Activated naive CD4-positive, alpha-beta T cell treated with anti-CD3 and anti-CD28 coated beads for 36 hours (primary cell): ENCODE data around the gene EPG5. TPM values are rescaled to one million over a fixed set of nuclear protein-coding genes. Genes with fewer than 3 reads are reported as not detected.
"Not testable (repeated sequence)": the region's sequence is repeated elsewhere in the genome, so short reads cannot be mapped to it uniquely, and the experiment has no call there.

Experiments
- CTCF ChIA-PET: fragments of 350-600 bp; sonication (Branson Sonifier 250); formaldehyde crosslinking; loops from one replicate; lab custom pipeline; 2021; ENCODE audit warnings: antibody characterized with exemption; lab: Charles Lee
- DNase-seq: peaks from one replicate; pipeline ENCODE4 v3.0.0-alpha.2; 2020
- H3K27ac Mint-ChIP-seq: one replicate; pipeline ENCODE4 v1.8.0; 2021; ENCODE audit warnings: mild to moderate bottlenecking, mixed read lengths
- H3K27me3 Mint-ChIP-seq: one replicate; pipeline ENCODE4 v1.8.0; 2021; ENCODE audit warnings: low read depth, mixed read lengths
- H3K36me3 Mint-ChIP-seq: one replicate; pipeline ENCODE4 v1.8.0; 2021; ENCODE audit warnings: low read depth, mixed read lengths
- H3K4me1 Mint-ChIP-seq: one replicate; pipeline ENCODE4 v1.8.0; 2021; ENCODE audit warnings: low read depth, mixed read lengths
- H3K4me3 Mint-ChIP-seq: one replicate; pipeline ENCODE4 v1.8.0; 2021; ENCODE audit warnings: mild to moderate bottlenecking, moderate library complexity, mixed read lengths
- H3K9me3 Mint-ChIP-seq: one replicate; pipeline ENCODE4 v1.8.0; 2021; ENCODE audit warnings: mixed read lengths
- intact Hi-C: fragments of 100-400 bp; cut with micrococcal nuclease; formaldehyde crosslinking; loops from one replicate; pipeline ENCODE4 v1.15.1; 2023
- total RNA-seq, 2 experiments: library from RNA; stranded (reverse); gene quantifications; one replicate each; pipeline ENCODE4 v1.2.3, GENCODE V29; 2021

The EPG5 gene
- total RNA-seq, 2 experiments from 2014 or later, result 18.3 to 21.2 TPM

GRCh38 chr18:45974088-45974536 is 7.0 kb upstream of the EPG5 start:
- H3K27ac Mint-ChIP-seq, result peak overlapping the region; percentile 78
- H3K4me3 Mint-ChIP-seq, result no peak overlapping the region
- no peaks in the 10 kb centered on the region for H3K27me3 Mint-ChIP-seq
- no peaks in the 10 kb centered on the region for H3K9me3 Mint-ChIP-seq
- H3K36me3 Mint-ChIP-seq, result no peaks in the 10 kb centered on the region
- intact Hi-C loops, result loop anchor here (1.0 to 5.0 kb wide), 13 partner anchors 24 to 697 kb away; partner anchors contain the start of gene SLC14A1
- DNase-seq, result peak; percentile 91
- CTCF ChIA-PET, result interaction anchor here (0.6 to 6.1 kb wide), 20 partner anchors 10 to 309 kb away, joined by 3 to 53 read pairs (median 4); partner anchors contain the start of gene PSTPIP2
- peaks cover 14% of the 10 kb centered on the region for H3K4me1 Mint-ChIP-seq

GRCh38 chr18:45964913-45965312 is 2.2 kb downstream of the EPG5 start:
- CTCF ChIA-PET, result interaction anchor here (0.7 kb wide), 1 partner anchor 9 kb away, joined by 3 read pairs; no protein-coding TSS in a partner anchor
- intact Hi-C loops, DNase-seq, H3K27ac Mint-ChIP-seq, H3K9me3 Mint-ChIP-seq, H3K27me3 Mint-ChIP-seq, H3K36me3 Mint-ChIP-seq: not testable (repeated sequence)
- H3K4me3 Mint-ChIP-seq, result peak overlapping the region; percentile 42
- H3K4me1 Mint-ChIP-seq, result peaks cover 49% of the 10 kb centered on the region

DNA sequence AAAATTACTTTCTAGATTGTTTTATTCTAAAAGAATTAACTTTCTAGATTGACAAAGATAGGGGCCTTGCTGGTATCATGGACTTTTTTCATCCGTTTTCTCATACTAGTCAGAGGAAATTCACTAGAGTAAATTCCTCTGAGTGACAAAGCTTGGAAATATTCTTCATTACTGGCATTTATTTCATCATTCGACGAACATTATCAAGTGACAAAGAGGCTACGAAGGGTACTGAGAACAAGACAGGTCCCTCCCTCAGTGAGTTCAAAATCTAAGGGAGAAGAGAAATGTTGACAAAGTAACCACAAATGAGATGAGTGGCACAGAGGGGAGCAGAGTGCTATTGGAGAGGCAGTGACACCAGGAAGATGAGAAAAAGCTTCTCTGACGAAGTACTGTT is 4.3 kb downstream of the EPG5 start:
- Mint-ChIP-seq H3K9me3 (no peaks in the 10 kb centered on the region), H3K36me3 (peaks cover 7% of the 10 kb centered on the region), H3K27me3 (no peaks in the 10 kb centered on the region), H3K4me3 (peak overlapping the region; percentile 0), H3K4me1 (peaks cover 57% of the 10 kb centered on the region), H3K27ac (peak overlapping the region; percentile 82)
- CTCF ChIA-PET, result interaction anchor here (0.8 to 2.0 kb wide), 6 partner anchors 11 to 240 kb away, joined by 3 to 7 read pairs (median 4); no protein-coding TSS in a partner anchor
- intact Hi-C loops, result loop anchor here (2.0 kb wide), 2 partner anchors 22 to 110 kb away; partner anchors contain the start of gene PSTPIP2
- peak; percentile 32 for DNase-seq

GRCh38 chr18:45962461-45962860 is 4.7 kb downstream of the EPG5 start:
- H3K36me3 Mint-ChIP-seq, result peaks cover 7% of the 10 kb centered on the region
- H3K4me3 Mint-ChIP-seq, result no peak overlapping the region
- H3K9me3 Mint-ChIP-seq, result no peaks in the 10 kb centered on the region
- CTCF ChIA-PET, result interaction anchor here (0.9 to 2.0 kb wide), 6 partner anchors 12 to 240 kb away, joined by 3 to 7 read pairs (median 4); no protein-coding TSS in a partner anchor
- intact Hi-C loops, result loop anchor here (2.0 kb wide), 2 partner anchors 22 to 110 kb away; partner anchors contain the start of gene PSTPIP2
- peaks cover 60% of the 10 kb centered on the region for H3K4me1 Mint-ChIP-seq
- peak overlapping the region; percentile 82 for H3K27ac Mint-ChIP-seq
- peak; percentile 62 for DNase-seq
- no peaks in the 10 kb centered on the region for H3K27me3 Mint-ChIP-seq

DNA sequence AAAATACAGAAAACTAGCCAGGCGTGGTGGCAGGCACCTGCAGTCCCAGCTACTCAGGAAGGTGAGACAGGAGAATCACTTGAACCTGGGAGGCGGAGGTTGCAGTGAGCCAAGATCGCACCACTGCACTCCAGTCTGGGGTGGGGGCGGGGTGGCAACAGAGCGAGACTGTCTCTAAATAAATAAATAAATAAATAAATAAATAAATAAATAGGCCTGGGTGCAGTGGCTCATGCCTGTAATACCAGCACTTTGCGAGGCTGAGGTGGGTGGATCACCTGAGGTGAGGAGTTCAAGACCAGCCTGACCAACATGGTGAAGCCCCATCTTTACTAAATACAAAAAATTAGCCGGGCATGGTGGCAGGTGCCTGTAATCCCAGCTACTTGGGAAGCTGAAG is 7.6 kb downstream of the EPG5 start:
- H3K4me3 Mint-ChIP-seq, DNase-seq, H3K27ac Mint-ChIP-seq, intact Hi-C loops, H3K9me3 Mint-ChIP-seq, H3K27me3 Mint-ChIP-seq: not testable (repeated sequence)
- CTCF ChIA-PET, result interaction anchor here (1.1 to 1.4 kb wide), 2 partner anchors 14 to 114 kb away, joined by 3 to 4 read pairs; no protein-coding TSS in a partner anchor
- peaks cover 59% of the 10 kb centered on the region for H3K4me1 Mint-ChIP-seq
- H3K36me3 Mint-ChIP-seq, result peaks cover 12% of the 10 kb centered on the region

- H3K27ac Mint-ChIP-seq, result no peak overlapping the region
- H3K4me3 Mint-ChIP-seq, result no peak overlapping the region
- peaks cover 17% of the 10 kb centered on the region for H3K36me3 Mint-ChIP-seq
- peaks cover 62% of the 10 kb centered on the region for H3K4me1 Mint-ChIP-seq
- CTCF ChIA-PET, result interaction anchor here (1.1 to 1.4 kb wide), 2 partner anchors 14 to 115 kb away, joined by 3 to 4 read pairs; no protein-coding TSS in a partner anchor
- intact Hi-C loops, result no loop called here
- no peaks in the 10 kb centered on the region for H3K9me3 Mint-ChIP-seq
- peak; percentile 15 for DNase-seq
- no peaks in the 10 kb centered on the region for H3K27me3 Mint-ChIP-seq
Observed at GRCh38 chr18:45958730-45959129, 8.4 kb downstream of the EPG5 start.

DNA sequence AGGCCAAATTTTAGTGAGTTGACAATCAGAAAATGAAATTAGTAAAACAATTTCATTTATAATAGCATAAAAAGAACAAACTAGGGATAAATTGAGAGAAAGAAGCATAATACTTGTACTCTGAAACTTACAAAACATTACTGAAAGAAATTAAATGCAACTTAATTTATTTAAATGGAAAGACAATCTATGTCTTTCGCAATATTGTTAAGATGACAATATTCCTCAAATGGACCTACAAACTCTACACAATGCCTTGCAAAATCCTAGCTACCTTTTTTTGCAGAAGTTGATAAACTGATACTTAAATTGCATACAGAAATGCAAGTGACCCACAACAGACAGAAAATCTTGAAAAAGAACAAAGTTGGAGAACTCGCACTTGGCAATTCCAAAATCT is 9.1 kb downstream of the EPG5 start:
- Mint-ChIP-seq H3K36me3 (peaks cover 22% of the 10 kb centered on the region), H3K27ac (no peak overlapping the region), H3K27me3 (no peaks in the 10 kb centered on the region), H3K9me3 (no peaks in the 10 kb centered on the region), H3K4me3 (no peak overlapping the region), H3K4me1 (peaks cover 55% of the 10 kb centered on the region)
- CTCF ChIA-PET, result interaction anchor here (1.4 kb wide), 1 partner anchor 13 kb away, joined by 4 read pairs; no protein-coding TSS in a partner anchor
- no peak for DNase-seq
- intact Hi-C loops, result no loop called here

DNA sequence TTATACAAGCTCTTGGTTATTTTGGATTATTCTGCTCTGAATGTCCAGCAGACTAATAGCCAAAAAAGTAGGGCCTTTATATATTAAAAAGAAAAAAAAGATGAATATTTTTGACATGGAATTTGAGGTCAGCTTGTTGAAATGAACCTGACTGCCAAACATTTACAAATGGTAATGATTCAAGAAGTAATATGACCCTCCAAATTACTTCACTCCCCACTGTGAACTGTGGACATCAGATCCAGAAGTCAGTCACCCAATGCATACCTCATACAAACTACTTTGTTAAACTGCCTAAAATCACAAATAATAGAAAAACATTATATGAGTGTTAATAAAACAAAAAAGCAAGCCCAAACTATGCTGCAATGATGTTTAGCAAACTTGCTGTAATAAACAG is 10.0 kb downstream of the EPG5 start:
- Mint-ChIP-seq H3K4me1 (peaks cover 47% of the 10 kb centered on the region), H3K4me3 (no peak overlapping the region), H3K36me3 (peaks cover 26% of the 10 kb centered on the region), H3K9me3 (no peaks in the 10 kb centered on the region), H3K27ac (no peak overlapping the region), H3K27me3 (no peaks in the 10 kb centered on the region)
- DNase-seq, result no peak
- intact Hi-C loops, result no loop called here
- CTCF ChIA-PET, result interaction anchor here (0.7 kb wide), 1 partner anchor 117 kb away, joined by 3 read pairs; no protein-coding TSS in a partner anchor

DNA sequence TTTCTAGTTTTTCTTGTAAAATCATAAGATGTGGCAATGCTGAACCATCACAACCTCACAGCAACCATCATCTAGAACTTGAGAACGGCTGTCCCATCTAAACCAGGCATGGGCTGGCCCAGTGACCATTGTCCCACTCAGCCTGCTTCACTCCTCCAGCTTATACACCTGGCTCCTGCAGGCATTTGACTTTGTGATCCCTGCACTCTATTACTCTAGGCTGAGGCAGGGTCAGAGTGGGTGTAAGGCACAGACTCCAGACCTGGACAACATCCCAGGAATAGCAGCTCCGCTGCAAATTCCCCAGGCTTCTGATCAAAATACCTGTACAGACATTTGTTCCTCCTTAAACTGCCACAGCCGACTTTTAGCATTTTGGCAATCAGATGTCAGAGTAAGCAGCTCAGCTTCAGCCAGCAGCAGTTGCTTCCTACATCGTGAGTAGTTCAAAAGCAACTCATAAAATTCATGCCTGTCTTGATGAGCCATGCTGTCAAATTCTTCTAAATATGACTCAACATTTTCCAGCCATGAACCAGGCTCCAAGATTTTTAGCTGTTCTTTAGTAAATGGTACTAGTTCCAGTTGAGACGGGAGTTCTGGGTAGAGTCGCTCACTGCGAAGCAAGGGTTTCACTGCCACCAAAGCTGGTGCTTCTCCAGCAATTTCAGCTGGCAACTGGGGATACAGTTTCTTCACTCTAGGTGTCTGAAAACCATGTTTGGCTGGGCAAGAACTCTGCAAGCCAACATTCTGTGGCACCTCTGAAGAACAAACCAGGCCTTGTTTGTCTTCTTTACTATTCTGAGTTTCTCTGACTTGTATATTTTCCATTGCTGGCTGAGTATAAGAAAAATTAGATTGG is 12.8 kb downstream of the EPG5 start:
- Mint-ChIP-seq H3K9me3 (no peaks in the 10 kb centered on the region), H3K27ac (no peak overlapping the region), H3K36me3 (peaks cover 35% of the 10 kb centered on the region), H3K4me3 (no peak overlapping the region), H3K4me1 (peaks cover 32% of the 10 kb centered on the region), H3K27me3 (no peaks in the 10 kb centered on the region)
- DNase-seq, result no peak
- intact Hi-C loops, result no loop called here
- CTCF ChIA-PET, result interaction anchor here (0.9 kb wide), 1 partner anchor 119 kb away, joined by 3 read pairs; no protein-coding TSS in a partner anchor

DNA sequence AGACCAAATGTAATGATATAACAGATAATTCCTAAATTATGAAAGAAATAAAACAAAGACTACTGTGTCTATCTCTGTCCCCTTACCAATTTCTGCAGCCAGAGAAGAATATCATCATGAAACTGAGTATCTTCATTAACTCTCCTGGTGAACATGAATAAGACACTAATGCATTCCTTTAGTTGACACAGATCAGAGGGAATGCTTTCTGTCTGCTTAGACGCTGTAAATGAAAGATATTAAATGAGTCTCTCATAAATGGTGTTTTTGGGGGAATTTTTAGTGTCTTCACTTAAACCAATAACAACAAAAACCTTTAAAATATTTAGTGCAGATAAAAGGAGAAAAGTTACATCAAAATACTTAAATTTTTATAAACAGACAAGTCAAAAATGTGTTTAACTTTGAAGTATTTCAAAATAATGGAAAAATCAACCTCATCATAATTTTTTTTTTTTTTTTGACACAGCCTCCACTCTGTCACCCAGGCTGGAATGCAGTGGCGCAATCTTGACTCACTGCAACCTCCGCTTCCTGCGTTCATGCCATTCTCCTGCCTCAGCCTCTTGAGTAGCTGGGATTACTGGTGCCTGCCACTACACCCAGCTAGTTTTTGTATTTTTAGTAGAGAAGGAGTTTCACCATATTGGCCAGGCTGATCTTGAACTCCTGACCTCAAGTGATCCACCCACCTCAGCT is 16.0 kb downstream of the EPG5 start:
- DNase-seq, result no peak
- Mint-ChIP-seq H3K4me1 (peaks cover 17% of the 10 kb centered on the region), H3K36me3 (peaks cover 49% of the 10 kb centered on the region), H3K27me3 (no peaks in the 10 kb centered on the region), H3K9me3 (no peaks in the 10 kb centered on the region), H3K4me3 (no peak overlapping the region), H3K27ac (no peak overlapping the region)
- intact Hi-C loops, result no loop called here
- CTCF ChIA-PET, result interaction anchor here (0.7 to 1.2 kb wide), 3 partner anchors 21 to 287 kb away, joined by 3 to 4 read pairs (median 4); no protein-coding TSS in a partner anchor

DNA sequence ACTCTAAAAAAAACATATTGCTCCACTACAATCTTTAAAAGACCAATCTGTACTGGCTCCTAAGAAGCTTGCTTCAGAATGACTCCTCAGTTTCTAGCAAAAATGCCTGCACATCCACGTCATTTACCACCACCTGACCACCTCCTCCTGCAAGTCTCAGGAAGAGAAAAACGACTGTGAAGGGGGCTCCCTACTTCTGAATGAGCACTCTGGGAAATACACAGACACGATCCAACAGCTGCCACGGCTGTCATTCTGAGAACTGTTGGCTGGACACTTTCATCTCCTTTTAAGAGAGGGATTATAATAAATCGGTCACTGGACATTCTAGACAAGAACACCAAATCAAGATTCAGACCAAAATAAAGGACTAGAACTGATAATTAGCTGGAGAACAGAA is 21.5 kb downstream of the EPG5 start:
- Mint-ChIP-seq H3K4me3 (no peak overlapping the region), H3K4me1 (peaks cover 7% of the 10 kb centered on the region), H3K36me3 (peaks cover 51% of the 10 kb centered on the region), H3K9me3 (no peaks in the 10 kb centered on the region), H3K27me3 (no peaks in the 10 kb centered on the region), H3K27ac (no peak overlapping the region)
- intact Hi-C loops, result no loop called here
- CTCF ChIA-PET, result interaction anchor here (0.7 to 1.1 kb wide), 2 partner anchors 13 to 128 kb away, joined by 3 to 4 read pairs; no protein-coding TSS in a partner anchor
- DNase-seq, result no peak
